NCI-H2081 (cell line): ENCODE results near the gene RINT1.
"Not testable (repeated sequence)": the region's sequence is repeated elsewhere in the genome, so short reads cannot be mapped to it uniquely, and the experiment has no call there.

ENCODE experiments used
- DNase-seq, 2 experiments: peaks; one replicate each; lab custom pipeline; 2025; lab: John Stamatoyannopoulos, UW

Gene RINT1

GRCh38 chr7:105532709-105533460 lies 884 bp downstream of the RINT1 start:
- DNase-seq = no peak

- no peak for DNase-seq
Measured at GRCh38 chr7:105538339-105538738, 6.3 kb downstream of the RINT1 start.

GRCh38 chr7:105559926-105560325 lies 27.9 kb downstream of the RINT1 start:
- DNase-seq = no peak

- DNase-seq = no peak
Measured at GRCh38 chr7:105565190-105565589, 33.2 kb downstream of the RINT1 start.

- DNase-seq = no peak
Measured at GRCh38 chr7:105567024-105567423, 35.0 kb downstream of the RINT1 start.

- no peak for DNase-seq
Measured at GRCh38 chr7:105567821-105568220, 35.8 kb downstream of the RINT1 start.

GRCh38 chr7:105571891-105572290 lies 39.9 kb downstream of the RINT1 start:
- DNase-seq = no peak

- no peak for DNase-seq
Measured at GRCh38 chr7:105577251-105577650, 45.2 kb downstream of the RINT1 start.

GRCh38 chr7:105578496-105578895 lies 46.5 kb downstream of the RINT1 start:
- no peak for DNase-seq

- no peak for DNase-seq
Measured at GRCh38 chr7:105580022-105580740, 48.2 kb downstream of the RINT1 start.

- peak; percentile 64 to 84 for DNase-seq
Measured at GRCh38 chr7:105581066-105581811, 49.2 kb downstream of the RINT1 start, which contains the start of gene EFCAB10. EFCAB10 (minus strand) TSS chr7:105581493; CDS start chr7:105581463, 30 bp downstream.

- DNase-seq = no peak
Measured at GRCh38 chr7:105583061-105583460, 51.1 kb downstream of the RINT1 start.

- no peak for DNase-seq
Measured at GRCh38 chr7:105584165-105584564, 52.2 kb downstream of the RINT1 start.

- DNase-seq = no peak
Measured at GRCh38 chr7:105585850-105586500, 54.0 kb downstream of the RINT1 start.

- DNase-seq = no peak
Measured at GRCh38 chr7:105587909-105588635, 56.1 kb downstream of the RINT1 start.

GRCh38 chr7:105589356-105590077 lies 57.5 kb downstream of the RINT1 start:
- DNase-seq = peak; percentile 83 to 88

- DNase-seq = no peak
Measured at GRCh38 chr7:105590793-105591192, 58.8 kb downstream of the RINT1 start.

- DNase-seq = no peak
Measured at GRCh38 chr7:105591522-105591921, 59.5 kb downstream of the RINT1 start.

GRCh38 chr7:105594034-105594433 lies 62.0 kb downstream of the RINT1 start:
- DNase-seq = peak; percentile 48 to 54

GRCh38 chr7:105596866-105597265 lies 64.9 kb downstream of the RINT1 start:
- DNase-seq = no peak

GRCh38 chr7:105599080-105599479 lies 67.1 kb downstream of the RINT1 start:
- DNase-seq = not testable (repeated sequence)
